GM19395 (cell line): ENCODE data around the gene MAP3K14.

Experiments
- ATAC-seq: cut with Tn5 transposase; IDR thresholded peaks from one replicate; pipeline ENCODE4 v1.9.1; 2021; ENCODE audit warnings: mild to moderate bottlenecking, moderate library complexity; ENCODE audit not compliant: unreplicated experiment

The MAP3K14 gene

GRCh38 chr17:45317111-45317928 lies 500 bp upstream of the MAP3K14 start:
- ATAC-seq, result peak; percentile 71

- no peak for ATAC-seq
Measured at GRCh38 chr17:45315648-45316433, 979 bp downstream of the MAP3K14 start.

- ATAC-seq, result no peak
Measured at GRCh38 chr17:45314741-45315647, 1.8 kb downstream of the MAP3K14 start.

GRCh38 chr17:45313996-45314740 lies 2.7 kb downstream of the MAP3K14 start:
- no peak for ATAC-seq

GRCh38 chr17:45313421-45313771 lies 3.4 kb downstream of the MAP3K14 start:
- no peak for ATAC-seq

GRCh38 chr17:45312477-45313420 lies 4.1 kb downstream of the MAP3K14 start:
- ATAC-seq, result no peak

- no peak for ATAC-seq
Measured at GRCh38 chr17:45311760-45312476, 4.9 kb downstream of the MAP3K14 start.

- no peak for ATAC-seq
Measured at GRCh38 chr17:45311401-45311759, 5.4 kb downstream of the MAP3K14 start.

GRCh38 chr17:45310380-45311324 lies 6.2 kb downstream of the MAP3K14 start:
- no peak for ATAC-seq

- no peak for ATAC-seq
Measured at GRCh38 chr17:45309400-45309799, 7.4 kb downstream of the MAP3K14 start.

- no peak for ATAC-seq
Measured at GRCh38 chr17:45308840-45309239, 8.0 kb downstream of the MAP3K14 start.

- no peak for ATAC-seq
Measured at GRCh38 chr17:45308016-45308365, 8.8 kb downstream of the MAP3K14 start.

- peak; percentile 42 for ATAC-seq
Measured at GRCh38 chr17:45307290-45308015, 9.4 kb downstream of the MAP3K14 start.

GRCh38 chr17:45306623-45307022 lies 10.2 kb downstream of the MAP3K14 start:
- ATAC-seq, result no peak

GRCh38 chr17:45306094-45306493 lies 10.7 kb downstream of the MAP3K14 start:
- ATAC-seq, result no peak

- ATAC-seq, result no peak
Measured at GRCh38 chr17:45305530-45306087, 11.2 kb downstream of the MAP3K14 start.

- peak; percentile 43 for ATAC-seq
Measured at GRCh38 chr17:45302649-45303173, 14.1 kb downstream of the MAP3K14 start.
